HepG2 (cell line): ENCODE results near the gene GRID1. TPM values are rescaled to one million over a fixed set of nuclear protein-coding genes. Genes with fewer than 3 reads are reported as not detected.
A peak's percentile ranks its signal among the peaks of the same experiment; 100 is the strongest.

ENCODE experiments used
- ATAC-seq: fragments of 200-7000 bp; cut with Tn5 transposase; 3 replicates; pipeline ENCODE4 v1.9.1; 2020; ENCODE audit warnings: mild to moderate bottlenecking, moderate library complexity
- BruUV-seq: library from RNA; stranded (reverse); fragments of 400-500 nt; replicated peaks from 2 replicates; lab custom pipeline; 2021; lab: Mats Ljungman, UMichigan
- CTCF ChIA-PET: fragments of 300-600 bp; formaldehyde crosslinking; extraction: SDS; loops from one replicate; lab custom pipeline; 2021; ENCODE audit warnings: low total read pairs, inconsistent platforms, low intra/inter-chr PET ratio; lab: Yijun Ruan, JAX
- POLR2A ChIA-PET: fragments of 350-600 bp; sonication (Branson Sonifier 250); formaldehyde crosslinking; loops from one replicate; lab custom pipeline; 2020; ENCODE audit warnings: antibody characterized with exemption, inconsistent platforms; lab: Yijun Ruan, JAX
- DNase-seq: peaks from one replicate; pipeline ENCODE4 v3.0.0-alpha.2; 2015; ENCODE audit warnings: low spot score
- FAIRE-seq: peaks from 3 replicates; lab custom pipeline; 2011; peaks lifted over from hg19 to GRCh38; lab: Jason Lieb, UNC
- H2AFZ ChIP-seq: one replicate; pipeline ENCODE4 v1.6.1; 2011; ENCODE audit warnings: low read length, inconsistent platforms
- H3K27ac ChIP-seq: fragments of 300-600 bp; 3 replicates; pipeline ENCODE4 v1.8.0; 2011; ENCODE audit warnings: mixed run types, mild to moderate bottlenecking, mixed read lengths, low read length, inconsistent platforms; ENCODE audit not compliant: insufficient read depth; ENCODE audit errors: extremely low read length
- H3K27me3 ChIP-seq, 2 experiments: fragments of 200-600 bp in 1 of 2; 2 replicates in 1 of 2; 3 replicates in 1 of 2; pipeline versions ENCODE4 v1.6.0 to v1.8.0; 2011; ENCODE audit warnings: low read length in 2 of 2, mild to moderate bottlenecking in 2 of 2, moderate library complexity in 2 of 2, inconsistent platforms in 1 of 2; ENCODE audit not compliant: insufficient read depth in 2 of 2, control insufficient read depth in 1 of 2
- H3K36me3 ChIP-seq, 2 experiments: fragments of 200-600 bp in 1 of 2; replicated peaks in 1 of 2; 2 replicates in 1 of 2; 3 replicates in 1 of 2; pipeline versions ENCODE4 v1.5.1 to v1.8.0; 2011; ENCODE audit warnings: low read length in 2 of 2, inconsistent platforms in 1 of 2; ENCODE audit not compliant: insufficient read depth in 2 of 2, control insufficient read depth in 1 of 2
- H3K4me1 ChIP-seq: 2 replicates; pipeline ENCODE4 v1.5.1; 2012; ENCODE audit warnings: low read length, inconsistent platforms; ENCODE audit not compliant: insufficient read depth
- H3K4me2 ChIP-seq: 2 replicates; pipeline ENCODE4 v1.6.0; 2011; ENCODE audit warnings: low read depth, low read length, inconsistent platforms
- H3K4me3 ChIP-seq, 3 experiments: fragments of 200-600 bp in 1 of 3; sonication (generic), shearing (Covaris generic) in 1 of 3; replicated peaks in 1 of 3; 2 replicates each; pipeline ENCODE4 v1.5.1; 2011 to 2016; ENCODE audit warnings: low read length in 3 of 3, inconsistent platforms in 2 of 3, low read depth in 2 of 3, mild to moderate bottlenecking in 2 of 3, control low read depth in 1 of 3, mixed read lengths in 1 of 3; ENCODE audit not compliant: insufficient read depth in 1 of 3
- H3K79me2 ChIP-seq: one replicate; pipeline ENCODE4 v1.6.1; 2011; ENCODE audit warnings: low read length, inconsistent platforms; ENCODE audit not compliant: insufficient read depth
- H3K9ac ChIP-seq: 2 replicates; pipeline ENCODE4 v1.6.0; 2011; ENCODE audit warnings: mild to moderate bottlenecking, low read depth, low read length, inconsistent platforms; ENCODE audit not compliant: insufficient read depth
- H3K9me3 ChIP-seq: 2 replicates; pipeline ENCODE4 v1.5.1; 2012; ENCODE audit warnings: mild to moderate bottlenecking, low read length
- H4K20me1 ChIP-seq: 2 replicates; pipeline ENCODE4 v1.6.0; 2011; ENCODE audit warnings: inconsistent platforms, mild to moderate bottlenecking, low read length, moderate library complexity; ENCODE audit not compliant: insufficient read depth
- CENPT ChIP-seq: sonication (generic); formaldehyde crosslinking; IDR thresholded peaks from 2 replicates; pipeline ENCODE4 v1.8.0; 2022; ENCODE audit warnings: low read depth, mild to moderate bottlenecking, moderate library complexity, missing genetic modification reagents
- CTCF ChIP-seq: sonication (generic); formaldehyde crosslinking; IDR thresholded peaks from 2 replicates; pipeline ENCODE4 v1.5.0; 2020; ENCODE audit warnings: mild to moderate bottlenecking, missing genetic modification reagents, moderate library complexity
- EEA1 ChIP-seq: sonication (generic); formaldehyde crosslinking; IDR thresholded peaks from 2 replicates; pipeline ENCODE4 v1.5.1; 2020; ENCODE audit warnings: mild to moderate bottlenecking, missing genetic modification reagents, borderline replicate concordance
- KAT2B ChIP-seq: fragments of 150-350 bp; IDR thresholded peaks from 2 replicates; pipeline ENCODE4 v1.6.1; 2014; ENCODE audit warnings: low read depth, low read length, borderline replicate concordance
- SIX4 ChIP-seq: sonication (generic); formaldehyde crosslinking; IDR thresholded peaks from 2 replicates; pipeline ENCODE4 v1.4.0; 2020; ENCODE audit warnings: missing genetic modification reagents
- STAG1 ChIP-seq: sonication (generic); formaldehyde crosslinking; IDR thresholded peaks from 2 replicates; pipeline ENCODE4 v1.4.0; 2020; ENCODE audit warnings: missing genetic modification reagents
- TBX3 ChIP-seq: fragments of 450-650 bp; IDR thresholded peaks from 2 replicates; pipeline ENCODE4 v1.6.1; 2017; ENCODE audit warnings: antibody characterized with exemption, mild to moderate bottlenecking, inconsistent platforms, borderline replicate concordance
- TRAFD1 ChIP-seq: sonication (generic); formaldehyde crosslinking; IDR thresholded peaks from 2 replicates; pipeline ENCODE4 v1.5.1; 2020; ENCODE audit warnings: missing genetic modification reagents, mild to moderate bottlenecking, borderline replicate concordance
- ZNF317 ChIP-seq: sonication (generic); formaldehyde crosslinking; IDR thresholded peaks from 2 replicates; pipeline ENCODE4 v1.5.0; 2020; ENCODE audit warnings: mild to moderate bottlenecking, missing genetic modification reagents
- WGBS: methylation state at CpG from one replicate; pipeline ENCODE4 v1.1.6; 2017; ENCODE audit warnings: low lambda C conversion rate; 5-methylcytosine and 5-hydroxymethylcytosine counted together
- in situ Hi-C: cut with HindIII; loops from 2 replicates; pipeline ENCODE4 v1.10.0; 2017; ENCODE audit warnings: low pct_unique_long_range_greater_than_20kb; ENCODE audit not compliant: extremely low pct_ligation_motif_present
- intact Hi-C: fragments of 100-400 bp; cut with micrococcal nuclease; formaldehyde crosslinking; loops from one replicate; pipeline ENCODE4 v1.10.0; 2022; ENCODE audit not compliant: unreplicated experiment
- polyA plus RNA-seq, 8 experiments: library from polyadenylated mRNA; depleted of rRNA in 3 of 8; stranded (reverse) in 7 of 8; unstranded in 1 of 8; fragments of >200 nt; fragmentation: Illumina TruSeq in 4 of 8; extraction: Trizol in 4 of 8; gene quantifications; 2 replicates each; pipeline versions ENCODE4 v1.2.1 to v1.2.3, GENCODE V29; 2011 to 2016; ENCODE audit warnings: low read depth in 4 of 8, missing spikeins in 1 of 8, mixed read lengths in 1 of 8; ENCODE audit not compliant: insufficient read depth in 1 of 8
- total RNA-seq, 5 experiments: library from RNA; depleted of rRNA; stranded (reverse); fragments of >200 nt; fragmentation: Illumina TruSeq; extraction: Trizol; gene quantifications; 2 replicates each; pipeline ENCODE4 v1.2.3, GENCODE V29; 2016; ENCODE audit warnings: low read depth in 1 of 5

GRID1 gene
- total and polyA plus RNA-seq, 2 of the 13 experiments (the other 11 are each of a cell fraction or from before 2014, with no cell fraction given) = 0.05 TPM; not detected in 1

- TF ChIP-seq TRAFD1 (CRISPR knock-in tag) (no peak), CENPT (CRISPR knock-in tag) (no peak), TBX3 (no peak), SIX4 (CRISPR knock-in tag) (no peak), KAT2B (no peak), EEA1 (CRISPR knock-in tag) (no peak)
Observed at GRCh38 chr10:86179153-86179524, 187.5 kb downstream of the GRID1 start (continued).

GRCh38 chr10:86178401-86179152 is 188.0 kb downstream of the GRID1 start:
- CTCF ChIA-PET = no interaction called here
- H3K79me2 ChIP-seq = no peaks in the 10 kb centered on the region
- in situ Hi-C loops = loop anchor here (5.0 kb wide), 1 partner anchor 199 kb away; no protein-coding TSS in a partner anchor
- WGBS = 15% methylated on average over 10 of the region's 11 CpGs
- TF ChIP-seq ZNF317 (CRISPR knock-in tag) = no peak
- TF ChIP-seq CTCF (CRISPR knock-in tag) = peak; percentile 57
- peak; percentile 36; the same call in 1 of the 2 replicates for TF ChIP-seq STAG1 (CRISPR knock-in tag)
- TF ChIP-seq, all 625 proteins: peak for 2
- Histone ChIP-seq H2AFZ (no peak overlapping the region), H3K9me3 (no peaks in the 10 kb centered on the region), H3K4me1 (no peaks in the 10 kb centered on the region), H3K36me3 (no peaks in the 10 kb centered on the region), H3K4me3 (no peak overlapping the region), H3K27ac (no peak overlapping the region), H3K27me3 (peaks cover 0 to 24% of the 10 kb centered on the region in 2 experiments; a peak in 2 of 5 replicates), H4K20me1 (no peaks in the 10 kb centered on the region), H3K9ac (no peak overlapping the region), H3K4me2 (no peak overlapping the region)
- intact Hi-C loops = loop anchor here (2.0 kb wide), 1 partner anchor 198 kb away; no protein-coding TSS in a partner anchor
- ATAC-seq = peak; percentile 98
- POLR2A ChIA-PET = no interaction called here
- no peak for FAIRE-seq
- BruUV-seq = no TSS peak
- DNase-seq = peak; percentile 24
